GM12801 (cell line): ENCODE results near the gene NR2F1-AS1.

ENCODE experiments used
- CTCF ChIP-seq: IDR thresholded peaks from one replicate; pipeline ENCODE4 v1.5.1; 2011; ENCODE audit warnings: control low read depth; ENCODE audit not compliant: insufficient read length; ENCODE audit errors: extremely low read depth

Gene NR2F1-AS1

GRCh38 chr5:93438124-93438523, 142.9 kb downstream of the NR2F1-AS1 start:
- TF ChIP-seq CTCF = no peak

GRCh38 chr5:93436083-93436482, 144.9 kb downstream of the NR2F1-AS1 start:
- TF ChIP-seq CTCF = no peak

- TF ChIP-seq CTCF = no peak
These were observed 147.6 kb downstream of the NR2F1-AS1 start for GRCh38 chr5:93433422-93433821.

- TF ChIP-seq CTCF = no peak
These were observed 149.8 kb downstream of the NR2F1-AS1 start for GRCh38 chr5:93431250-93431649.

GRCh38 chr5:93430673-93431199, 150.3 kb downstream of the NR2F1-AS1 start:
- TF ChIP-seq CTCF = no peak

- no peak for TF ChIP-seq CTCF
These were observed 150.9 kb downstream of the NR2F1-AS1 start for GRCh38 chr5:93430118-93430517.

- no peak for TF ChIP-seq CTCF
These were observed 152.2 kb downstream of the NR2F1-AS1 start for GRCh38 chr5:93428868-93429267.
